Nephron progenitor cell (in vitro differentiated cells): ENCODE measurements around the gene EYA3.

Source experiments
- DNase-seq: peaks from one replicate; pipeline ENCODE4 v3.0.0; 2021
- H3K27ac Mint-ChIP-seq: 2 replicates; pipeline ENCODE4 v1.8.0; 2021; ENCODE audit warnings: mild to moderate bottlenecking, moderate library complexity, mixed read lengths
- H3K27me3 Mint-ChIP-seq: 2 replicates; pipeline ENCODE4 v1.8.0; 2021; ENCODE audit warnings: mild to moderate bottlenecking, low read depth, mixed read lengths; ENCODE audit not compliant: poor library complexity
- H3K36me3 Mint-ChIP-seq: 2 replicates; pipeline ENCODE4 v1.8.0; 2021; ENCODE audit warnings: low read depth, mixed read lengths
- H3K4me1 Mint-ChIP-seq: 2 replicates; pipeline ENCODE4 v1.8.0; 2021; ENCODE audit warnings: mixed read lengths
- H3K4me3 Mint-ChIP-seq: 2 replicates; pipeline ENCODE4 v1.8.0; 2021; ENCODE audit warnings: mild to moderate bottlenecking, moderate library complexity, mixed read lengths
- H3K9me3 Mint-ChIP-seq: 2 replicates; pipeline ENCODE4 v1.8.0; 2021; ENCODE audit warnings: mild to moderate bottlenecking, moderate library complexity, mixed read lengths
- CTCF ChIP-seq: fragments of 200-600 bp; sonication (generic); IDR thresholded peaks from 2 replicates; pipeline ENCODE4 v1.5.0; 2021; ENCODE audit warnings: antibody characterized with exemption

EYA3 gene

GRCh38 chr1:28037206-28037605 lies 51.2 kb downstream of the EYA3 start:
- H3K36me3 Mint-ChIP-seq = peaks cover 19% of the 10 kb centered on the region
- no peak overlapping the region for H3K4me3 Mint-ChIP-seq
- no peaks in the 10 kb centered on the region for H3K9me3 Mint-ChIP-seq
- H3K4me1 Mint-ChIP-seq = no peaks in the 10 kb centered on the region
- no peak for TF ChIP-seq CTCF
- H3K27me3 Mint-ChIP-seq = no peaks in the 10 kb centered on the region
- no peak overlapping the region for H3K27ac Mint-ChIP-seq
- DNase-seq = no peak

DNA sequence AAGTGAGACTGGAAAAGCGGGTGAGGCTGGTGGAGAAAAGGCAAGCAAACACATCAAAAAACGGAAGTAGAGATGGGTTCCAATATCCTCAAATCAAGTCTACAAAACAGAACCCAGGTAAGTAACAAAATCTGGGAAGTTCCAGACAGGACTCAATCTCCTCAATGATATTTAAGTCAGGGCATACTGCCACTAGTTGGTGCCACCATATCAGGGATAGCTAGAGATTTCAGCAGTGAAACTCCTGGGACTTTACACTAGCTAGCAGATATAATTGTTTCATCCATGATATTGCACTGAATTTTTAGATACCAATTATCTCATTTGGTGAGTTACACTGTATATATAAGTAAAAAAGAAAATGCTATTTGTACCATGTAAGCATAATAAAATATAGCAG lies 52.0 kb downstream of the EYA3 start:
- no peak for DNase-seq
- no peaks in the 10 kb centered on the region for H3K27me3 Mint-ChIP-seq
- no peak for TF ChIP-seq CTCF
- peaks cover 11% of the 10 kb centered on the region for H3K36me3 Mint-ChIP-seq
- H3K9me3 Mint-ChIP-seq = no peaks in the 10 kb centered on the region
- peak overlapping the region; percentile 44 for H3K27ac Mint-ChIP-seq
- H3K4me1 Mint-ChIP-seq = no peaks in the 10 kb centered on the region
- H3K4me3 Mint-ChIP-seq = no peak overlapping the region

DNA sequence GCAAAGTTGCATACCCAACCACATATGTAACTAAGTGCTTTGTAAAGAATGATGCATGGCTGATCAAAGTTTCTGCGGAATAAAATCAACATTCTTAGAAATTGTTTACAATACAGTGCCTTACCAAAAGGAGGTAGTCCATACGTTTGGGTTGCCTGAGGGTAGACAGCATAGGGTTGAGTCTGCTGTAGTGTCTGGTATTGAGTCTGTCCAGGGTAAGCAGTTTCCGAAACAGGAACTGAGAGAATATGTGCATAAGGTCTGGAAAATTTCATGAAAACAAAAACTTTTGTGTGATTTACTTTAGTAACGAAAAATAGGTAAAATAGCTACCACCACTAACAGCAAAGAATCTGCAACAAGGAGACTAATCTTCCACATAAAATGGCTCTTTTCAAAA lies 53.0 kb downstream of the EYA3 start:
- DNase-seq = no peak
- no peaks in the 10 kb centered on the region for H3K27me3 Mint-ChIP-seq
- H3K27ac Mint-ChIP-seq = no peak overlapping the region
- TF ChIP-seq CTCF = no peak
- H3K4me3 Mint-ChIP-seq = no peak overlapping the region
- peaks cover 6% of the 10 kb centered on the region for H3K36me3 Mint-ChIP-seq
- no peaks in the 10 kb centered on the region for H3K9me3 Mint-ChIP-seq
- H3K4me1 Mint-ChIP-seq = no peaks in the 10 kb centered on the region

DNA sequence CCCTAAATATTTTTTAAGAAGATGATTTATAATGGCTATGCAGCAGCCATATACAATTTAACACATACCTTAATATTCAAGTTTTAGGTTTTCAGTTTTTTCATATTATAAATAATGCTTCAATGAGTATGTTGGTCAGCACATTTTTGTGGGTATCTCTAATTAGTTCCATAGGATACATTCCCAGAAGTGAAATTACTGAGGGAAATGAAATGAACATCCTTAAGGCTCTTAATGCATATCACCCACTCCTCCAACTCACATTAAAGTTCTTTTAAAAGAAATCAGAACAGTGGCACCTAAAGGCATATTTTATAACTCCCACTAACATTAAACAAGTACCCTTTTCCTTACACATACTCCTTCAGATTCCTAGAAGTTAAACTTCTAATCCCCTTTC lies 56.1 kb downstream of the EYA3 start:
- TF ChIP-seq CTCF = no peak
- Mint-ChIP-seq H3K4me1 (no peaks in the 10 kb centered on the region), H3K27me3 (no peaks in the 10 kb centered on the region), H3K9me3 (no peaks in the 10 kb centered on the region), H3K4me3 (no peak overlapping the region), H3K36me3 (no peaks in the 10 kb centered on the region), H3K27ac (no peak overlapping the region)
- DNase-seq = no peak

DNA sequence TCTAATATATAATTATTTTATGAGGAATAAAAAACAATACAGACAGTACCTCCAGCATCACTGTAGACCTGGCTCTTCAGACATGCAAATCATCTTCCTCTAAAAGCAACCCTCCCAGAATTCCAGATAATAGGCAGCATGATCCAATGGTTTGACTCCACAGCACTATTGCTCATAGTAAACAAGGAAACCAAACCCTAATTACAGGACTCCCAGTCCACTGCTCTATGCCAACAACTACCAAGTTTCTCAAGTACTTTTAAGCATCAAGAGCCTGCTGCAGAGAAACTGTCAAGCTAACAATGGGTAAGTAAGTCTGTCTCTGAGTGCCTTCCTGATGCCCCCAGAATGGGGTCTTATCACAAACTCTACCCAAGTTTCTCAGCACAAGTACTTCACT lies 57.2 kb downstream of the EYA3 start:
- Mint-ChIP-seq H3K27me3 (no peaks in the 10 kb centered on the region), H3K4me1 (no peaks in the 10 kb centered on the region), H3K36me3 (no peaks in the 10 kb centered on the region), H3K27ac (no peak overlapping the region), H3K9me3 (no peaks in the 10 kb centered on the region), H3K4me3 (no peak overlapping the region)
- DNase-seq = no peak
- no peak for TF ChIP-seq CTCF

DNA sequence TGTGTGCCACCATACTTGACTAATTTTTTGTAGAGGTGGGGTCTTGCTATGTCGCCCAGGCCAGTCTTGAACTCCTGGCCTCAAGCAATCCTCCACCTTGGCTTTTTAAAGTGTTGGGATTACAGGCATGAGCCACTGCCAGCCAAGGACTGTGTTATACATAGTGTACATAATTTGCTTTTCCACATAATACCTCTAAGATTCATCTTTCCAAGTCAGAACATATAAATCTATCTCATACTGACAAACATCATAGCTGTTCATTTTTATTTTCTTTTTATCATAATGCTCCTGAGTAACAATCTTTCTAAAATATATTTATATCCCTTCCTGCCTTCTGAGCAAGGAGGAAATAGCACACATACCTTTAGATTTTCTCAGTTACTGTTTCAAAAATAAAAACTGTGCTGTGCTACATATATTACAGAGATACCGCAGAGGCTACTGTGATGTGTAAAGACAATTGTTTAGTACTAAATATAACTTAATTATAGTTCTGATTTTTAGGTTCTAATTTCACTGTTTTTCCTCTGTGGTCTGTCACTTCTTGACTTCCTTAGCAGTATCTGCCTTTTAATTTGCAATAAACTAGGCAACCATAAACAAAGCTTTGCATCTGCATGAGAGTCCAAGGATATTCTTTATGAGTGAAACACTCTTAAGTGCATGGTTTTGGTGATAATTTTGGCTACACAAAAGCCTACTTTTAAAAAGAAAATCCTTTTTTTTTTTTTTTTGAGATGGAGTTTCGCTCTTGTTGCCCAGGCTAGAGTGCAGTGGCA lies 59.3 kb downstream of the EYA3 start:
- Mint-ChIP-seq H3K27me3 (no peaks in the 10 kb centered on the region), H3K9me3 (no peaks in the 10 kb centered on the region), H3K36me3 (no peaks in the 10 kb centered on the region), H3K4me1 (no peaks in the 10 kb centered on the region), H3K27ac (no peak overlapping the region), H3K4me3 (no peak overlapping the region)
- DNase-seq = no peak
- TF ChIP-seq CTCF = no peak
